Neural cell (in vitro differentiated cells): ENCODE results near the gene SFMBT2. TPM values are rescaled to one million over a fixed set of nuclear protein-coding genes. Genes with fewer than 3 reads are reported as not detected.

Source experiments
- H2AFZ ChIP-seq: fragments of 200-600, 300-800 bp; sonication (generic), shearing (Covaris generic); 2 replicates; pipeline ENCODE4 v1.6.0; 2014; ENCODE audit warnings: low read depth, mild to moderate bottlenecking, antibody characterized with exemption, low read length, moderate library complexity
- H3F3A ChIP-seq: fragments of 200-600 bp; shearing (Covaris generic); 2 replicates; pipeline ENCODE4 v1.6.1; 2016; ENCODE audit warnings: mild to moderate bottlenecking, moderate library complexity, mixed read lengths, antibody characterized with exemption, low read length; ENCODE audit not compliant: insufficient read depth, poor library complexity, severe bottlenecking
- H3K27ac ChIP-seq: fragments of 200-600, 300-800 bp; sonication (generic), shearing (Covaris generic); 2 replicates; pipeline ENCODE4 v1.5.1; 2014; ENCODE audit warnings: mild to moderate bottlenecking, low read length, moderate library complexity
- H3K27me3 ChIP-seq: fragments of 300-800, 200-600 bp; sonication (generic), shearing (Covaris generic); 2 replicates; pipeline ENCODE4 v1.6.0; 2014; ENCODE audit warnings: mild to moderate bottlenecking, low read depth, low read length, moderate library complexity; ENCODE audit not compliant: insufficient read depth
- H3K36me3 ChIP-seq: fragments of 300-800, 200-600 bp; sonication (generic), shearing (Covaris generic); 2 replicates; pipeline ENCODE4 v1.5.1; 2014; ENCODE audit warnings: mild to moderate bottlenecking, antibody characterized with exemption, low read length, moderate library complexity; ENCODE audit not compliant: insufficient read depth
- H3K4me2 ChIP-seq: fragments of 300-800, 200-600 bp; sonication (generic), shearing (Covaris generic); 2 replicates; pipeline ENCODE4 v1.6.0; 2014; ENCODE audit warnings: mild to moderate bottlenecking, low read length
- H3K4me3 ChIP-seq: fragments of 300-800, 200-600 bp; sonication (generic), shearing (Covaris generic); 2 replicates; pipeline ENCODE4 v1.5.1; 2014; ENCODE audit warnings: mild to moderate bottlenecking, low read length, moderate library complexity
- H3K79me2 ChIP-seq: fragments of 200-600 bp; shearing (Covaris generic); replicated peaks from 2 replicates; pipeline ENCODE4 v1.6.0; 2014; ENCODE audit warnings: mild to moderate bottlenecking, low read length, moderate library complexity; ENCODE audit not compliant: insufficient read depth
- H3K9ac ChIP-seq: fragments of 300-800, 200-600 bp; sonication (generic), shearing (Covaris generic); 2 replicates; pipeline ENCODE4 v1.6.1; 2016; ENCODE audit warnings: mild to moderate bottlenecking, low read length, mixed read lengths
- H3K9me2 ChIP-seq: fragments of 200-600 bp; shearing (Covaris generic); 2 replicates; pipeline ENCODE4 v1.6.1; 2016; ENCODE audit warnings: mild to moderate bottlenecking, low read length, mixed read lengths; ENCODE audit not compliant: insufficient read depth
- H3K9me3 ChIP-seq: fragments of 200-600, 300-800 bp; sonication (generic), shearing (Covaris generic); 2 replicates; pipeline ENCODE4 v1.6.1; 2016; ENCODE audit warnings: mild to moderate bottlenecking, mixed run types, low read length, moderate library complexity, mixed read lengths
- H4K20me1 ChIP-seq: fragments of 200-600 bp; shearing (Covaris generic); 2 replicates; pipeline ENCODE4 v1.6.1; 2016; ENCODE audit warnings: mild to moderate bottlenecking, mixed run types; ENCODE audit not compliant: insufficient read depth
- CTCF ChIP-seq: fragments of 450-650 bp; IDR thresholded peaks from 2 replicates; pipeline ENCODE4 v1.5.1; 2014; ENCODE audit warnings: antibody characterized with exemption, mild to moderate bottlenecking, moderate library complexity; ENCODE audit not compliant: poor library complexity, severe bottlenecking
- EP300 ChIP-seq: fragments of 450-650 bp; conservative IDR thresholded peaks from 2 replicates; pipeline ENCODE4 v1.6.1; 2014; ENCODE audit warnings: antibody characterized with exemption, mild to moderate bottlenecking, moderate library complexity; ENCODE audit not compliant: poor library complexity, severe bottlenecking
- EZH2 ChIP-seq: fragments of 200-600, 300-800 bp; shearing (Covaris generic), sonication (generic); IDR thresholded peaks from 2 replicates; pipeline ENCODE4 v1.6.1; 2014; ENCODE audit warnings: antibody characterized with exemption, low read length, borderline replicate concordance, mild to moderate bottlenecking; ENCODE audit not compliant: insufficient read depth, poor library complexity, severe bottlenecking
- MXI1 ChIP-seq: fragments of 450-650 bp; conservative IDR thresholded peaks from 2 replicates; pipeline ENCODE4 v1.6.1; 2014; ENCODE audit warnings: antibody characterized with exemption, mild to moderate bottlenecking; ENCODE audit not compliant: poor library complexity, severe bottlenecking
- POLR2AphosphoS5 ChIP-seq: IDR thresholded peaks from 2 replicates; pipeline ENCODE4 v1.6.1; 2012
- RAD21 ChIP-seq: fragments of 450-650 bp; conservative IDR thresholded peaks from 2 replicates; pipeline ENCODE4 v1.6.1; 2014; ENCODE audit warnings: antibody characterized with exemption, mild to moderate bottlenecking, moderate library complexity
- REST ChIP-seq: IDR thresholded peaks from 2 replicates; pipeline ENCODE4 v1.6.1; 2012; ENCODE audit warnings: borderline replicate concordance
- SMC3 ChIP-seq: fragments of 450-650 bp; conservative IDR thresholded peaks from 2 replicates; pipeline ENCODE4 v1.6.1; 2014; ENCODE audit warnings: antibody characterized with exemption, mild to moderate bottlenecking, moderate library complexity; ENCODE audit not compliant: poor library complexity
- TAF1 ChIP-seq: IDR thresholded peaks from 2 replicates; pipeline ENCODE4 v1.6.1; 2012; ENCODE audit warnings: low read depth
- polyA plus RNA-seq: library from polyadenylated mRNA; depleted of rRNA; stranded (reverse); fragments of >200 nt; gene quantifications from 2 replicates; pipeline ENCODE4 v1.2.3, GENCODE V29; 2014

The SFMBT2 gene
- polyA plus RNA-seq, 1 donor from 2014 or later, result 1.3 TPM

DNA sequence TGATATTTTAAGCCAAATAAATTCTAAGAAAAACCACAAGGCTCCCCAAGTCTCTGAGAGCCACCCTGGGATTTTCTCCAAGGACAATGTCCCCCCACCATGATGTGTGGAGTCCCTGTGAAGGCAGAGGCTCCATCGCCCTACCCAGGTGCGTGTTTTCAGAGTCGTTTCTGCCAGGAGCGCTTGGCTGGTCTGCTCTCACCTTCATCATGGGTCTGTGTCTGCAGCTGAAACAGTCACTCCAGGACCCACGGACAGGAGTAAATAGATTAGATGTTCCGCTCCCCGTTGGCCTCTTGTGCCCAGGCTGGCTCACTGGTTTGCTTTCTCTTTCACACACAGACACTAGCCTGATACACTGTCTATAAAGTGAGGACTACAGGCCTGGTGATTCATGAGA, 217.5 kb downstream of the SFMBT2 start:
- Histone ChIP-seq H3K27ac (no peak overlapping the region), H2AFZ (no peak overlapping the region), H4K20me1 (no peaks in the 10 kb centered on the region), H3K36me3 (no peaks in the 10 kb centered on the region), H3K9ac (no peak overlapping the region), H3K4me2 (no peak overlapping the region), H3K9me3 (peaks cover 5% of the 10 kb centered on the region), H3K27me3 (no peaks in the 10 kb centered on the region), H3K9me2 (no peaks in the 10 kb centered on the region), H3K4me3 (no peak overlapping the region), H3K79me2 (no peaks in the 10 kb centered on the region), H3F3A (no peaks in the 10 kb centered on the region)
- TF ChIP-seq EZH2 (no peak), REST (no peak), EP300 (no peak), SMC3 (no peak), RAD21 (no peak), CTCF (no peak), POLR2AphosphoS5 (no peak), TAF1 (no peak), MXI1 (no peak)

DNA sequence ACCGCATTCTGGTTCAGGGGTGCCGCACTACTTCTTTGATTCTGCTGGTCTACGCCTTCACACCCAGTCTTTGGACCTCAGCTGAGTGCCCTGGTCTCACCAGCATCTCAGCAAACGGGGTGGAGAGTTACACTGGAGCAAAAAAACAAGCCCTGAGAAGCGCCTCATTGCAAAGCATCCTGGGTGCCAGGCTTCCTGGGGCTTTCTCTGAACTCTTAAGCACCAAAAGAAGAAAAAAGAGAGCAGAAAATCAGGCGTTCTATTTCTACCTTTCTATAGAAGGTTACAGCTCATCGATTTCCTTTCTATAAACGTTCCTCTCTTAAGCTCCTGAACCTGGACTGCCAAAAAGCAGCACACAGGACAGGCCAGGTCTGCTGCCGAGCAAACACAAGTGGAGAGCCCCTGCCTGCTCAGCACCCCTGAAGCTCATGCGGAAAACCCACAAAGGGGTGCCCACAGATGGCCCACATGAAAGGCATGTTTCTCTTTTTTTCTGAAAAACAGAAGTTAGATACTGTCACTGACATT, 217.9 kb downstream of the SFMBT2 start:
- no peak overlapping the region for H2AFZ ChIP-seq
- no peaks in the 10 kb centered on the region for H3K9me2 ChIP-seq
- no peaks in the 10 kb centered on the region for H3F3A ChIP-seq
- H3K4me3 ChIP-seq, result no peak overlapping the region
- H3K36me3 ChIP-seq, result no peaks in the 10 kb centered on the region
- no peaks in the 10 kb centered on the region for H3K79me2 ChIP-seq
- TF ChIP-seq EZH2 (no peak), MXI1 (no peak), POLR2AphosphoS5 (no peak), EP300 (no peak), SMC3 (no peak), RAD21 (no peak), REST (no peak), TAF1 (no peak), CTCF (no peak)
- no peaks in the 10 kb centered on the region for H4K20me1 ChIP-seq
- no peak overlapping the region for H3K4me2 ChIP-seq
- H3K9me3 ChIP-seq, result peaks cover 5% of the 10 kb centered on the region
- H3K9ac ChIP-seq, result no peak overlapping the region
- no peak overlapping the region for H3K27ac ChIP-seq
- no peaks in the 10 kb centered on the region for H3K27me3 ChIP-seq
